Ovary (tissue), 10 donors: ENCODE measurements around the gene SLC25A25. TPM values are rescaled to one million over a fixed set of nuclear protein-coding genes. Genes with fewer than 3 reads are reported as not detected.
A peak's percentile ranks its signal among the peaks of the same experiment; 100 is the strongest.
"Not testable (repeated sequence)": the region's sequence is repeated elsewhere in the genome, so short reads cannot be mapped to it uniquely, and the experiment has no call there.

Experiments used
- DNase-seq, 5 donors: peaks; one replicate each; pipeline ENCODE4 v3.0.0-alpha.2; 2019 to 2020
- H3K27ac ChIP-seq, 2 donors: fragments of 200-600 bp; one replicate each; pipeline versions ENCODE4 v1.5.1 to v1.8.0; 2019 to 2022
- H3K27me3 ChIP-seq: fragments of 200-600 bp; one replicate; pipeline ENCODE4 v1.8.0; 2022
- H3K36me3 ChIP-seq: fragments of 200-600 bp; sonication (generic); one replicate; pipeline ENCODE4 v1.5.1; 2019
- H3K4me1 ChIP-seq: one replicate; pipeline ENCODE4 v1.8.1; 2013; ENCODE audit warnings: mild to moderate bottlenecking, moderate library complexity; ENCODE audit not compliant: insufficient read depth
- H3K4me3 ChIP-seq: fragments of 200-600 bp; sonication (generic); one replicate; pipeline ENCODE4 v1.5.1; 2017
- H3K9me3 ChIP-seq, 2 donors: fragments of 200-600 bp in 1 of 2; sonication (generic) in 1 of 2; one replicate each; pipeline versions ENCODE4 v1.5.1 to v1.8.1; 2013 to 2019; ENCODE audit warnings: mild to moderate bottlenecking in 1 of 2, moderate library complexity in 1 of 2
- CTCF ChIP-seq, 3 donors: fragments of 450-650 bp in 2 of 3; fragments of 200-600 bp in 1 of 3; IDR thresholded peaks; one replicate each; pipeline versions ENCODE4 v1.5.1 to v1.8.0; 2016 to 2022; ENCODE audit warnings: antibody characterized with exemption in 3 of 3, mild to moderate bottlenecking in 1 of 3
- EP300 ChIP-seq: sonication (generic); formaldehyde crosslinking; IDR thresholded peaks from one replicate; pipeline ENCODE4 v1.6.1; 2017; ENCODE audit warnings: antibody characterized with exemption
- POLR2A ChIP-seq: fragments of 450-650 bp; IDR thresholded peaks from one replicate; pipeline ENCODE4 v1.6.1; 2017; ENCODE audit warnings: antibody characterized with exemption, mild to moderate bottlenecking, moderate library complexity
- WGBS, 3 donors: extraction: QIAGEN DNeasy Blood & Tissue Kit in 1 of 3; methylation state at CpG; one replicate each; pipeline versions ENCODE4 v1.1.5 to v1.1.7; 2013 to 2017; 5-methylcytosine and 5-hydroxymethylcytosine counted together
- intact Hi-C, 4 donors: fragments of 100-400 bp; cut with DNase I; formaldehyde crosslinking; loops; one replicate each; pipeline versions ENCODE4 v1.11.0 to v1.15.1; 2022 to 2023
- long read RNA-seq, 3 donors: library from polyadenylated mRNA in 2 of 3; unstranded in 2 of 3; transcript quantifications; one replicate each; pipeline ENCODE4 v2.0.0 and lab custom pipeline, GENCODE V29; 2021 to 2026
- polyA plus RNA-seq, 2 donors: library from polyadenylated mRNA; stranded (reverse); fragments of 200-250 nt in 1 of 2; fragments of 350-450 nt in 1 of 2; fragmentation: Illumina TruSeq in 1 of 2; extraction: RNeasy Lipid Tissue Mini Kit (QIAGEN cat#74804) in 1 of 2; gene quantifications; one replicate each; pipeline ENCODE4 v1.2.3, GENCODE V29; 2013 to 2014
- total RNA-seq, 7 donors: library from RNA; depleted of rRNA in 2 of 7; stranded (reverse); fragments of >200 nt in 2 of 7; fragmentation: NEBNext Ultra II Directional in 3 of 7; extraction: Animal tissue kit (Norgen Biotek cat#: 25700) in 3 of 7; gene quantifications; one replicate each; pipeline versions ENCODE4 v1.1.0 to v1.2.4, GENCODE V29; 2016 to 2023
- donor health status: DM: no; HTN: no; CAD: no; lungs with moderate emphysema.
- donor health status: DM: no; HTN: no; CAD: no.
- donor health status: Bipolar disorder and iron deficiency.
- donor health status: DM: yes; HTN: yes; CAD: no.
- donor health status: DM: no; HTN: no; CAD: no.
- donor health status: DM: yes; HTN: yes; CAD: no.

SLC25A25 gene
- total RNA-seq (10 to 100 TPM; 24.1 to 90.1 (median 40.0) TPM), polyA plus RNA-seq (10 to 100 TPM; 23.4 to 28.6 TPM)
- long read RNA-seq, donor 1, transcript SLC25A25-203 (10 exons, 3,431 nt), result major isoform, 27 of 81 reads
- long read RNA-seq, donor 1, transcript SLC25A25-201 (10 exons, 3,474 nt), result minor isoform, 8 of 81 reads
- long read RNA-seq, donor 1, partial matches to known transcripts, result 46 of 81 reads
- long read RNA-seq, donor 1, other reads (novel, unspliced or antisense), result 0 of 81 reads
- long read RNA-seq, donor 2, transcript SLC25A25-203 (10 exons, 3,431 nt), result major isoform, 6 of 6 reads
- long read RNA-seq, donor 2, partial matches to known transcripts, result 0 of 6 reads
- long read RNA-seq, donor 2, other reads (novel, unspliced or antisense), result 0 of 6 reads
- long read RNA-seq, donor 3, transcript SLC25A25-203 (10 exons, 3,431 nt), result major isoform, 65 of 101 reads
- long read RNA-seq, donor 3, transcript SLC25A25-201 (10 exons, 3,474 nt), result minor isoform, 9 of 101 reads
- long read RNA-seq, donor 3, transcript SLC25A25-205 (10 exons, 3,678 nt), result minor isoform, 5 of 101 reads
- long read RNA-seq, donor 3, partial matches to known transcripts, result 12 of 101 reads
- long read RNA-seq, donor 3, other reads (novel, unspliced or antisense), result 10 of 101 reads

GRCh38 chr9:128067645-128068385 is at the start of gene SLC25A25:
Gene SLC25A25 (plus strand): TSS chr9:128068232. CDS start chr9:128068320, 88 bp downstream.
- peak; percentile 29 for TF ChIP-seq EP300
- peak in 1 of 3 donors; percentile 22 for TF ChIP-seq CTCF (IDR thresholded peaks at IDR 0.05)
- peak; percentile 87 for TF ChIP-seq POLR2A
- 0 to 1% (median 0%) methylated on average over 33 to 67 of the region's 67 CpGs for WGBS, 3 donors
- Histone ChIP-seq H3K36me3 (no peaks in the 10 kb centered on the region), H3K27me3 (no peaks in the 10 kb centered on the region), H3K4me3 (peak within 1 kb of the TSS; percentile 88), H3K27ac (peak within 1 kb of the TSS; percentile 91 to 96), H3K4me1 (peaks cover 17% of the 10 kb centered on the region), H3K9me3 (no peaks in the 10 kb centered on the region)
- intact Hi-C loops, result no loop called here
- DNase-seq, result peak; percentile 100

GRCh38 chr9:128020692-128021091 is 47.3 kb upstream of the SLC25A25 start:
- intact Hi-C loops, result no loop called here
- H3K9me3 ChIP-seq, result no peaks in the 10 kb centered on the region
- no peak for TF ChIP-seq EP300
- TF ChIP-seq CTCF (IDR thresholded peaks at IDR 0.05), result no peak
- no peak for TF ChIP-seq POLR2A
- 87 to 92% (median 90%) methylated on average over 4 of the region's 4 CpGs for WGBS, 3 donors
- H3K27me3 ChIP-seq, result no peaks in the 10 kb centered on the region
- H3K4me1 ChIP-seq, result no peaks in the 10 kb centered on the region
- no peaks in the 10 kb centered on the region for H3K36me3 ChIP-seq
- H3K27ac ChIP-seq, result no peak overlapping the region
- DNase-seq, result no peak
- no peak overlapping the region for H3K4me3 ChIP-seq

- Histone ChIP-seq H3K4me3 (no peak overlapping the region), H3K4me1 (no peaks in the 10 kb centered on the region), H3K9me3 (no peaks in the 10 kb centered on the region), H3K27ac (no peak overlapping the region), H3K36me3 (no peaks in the 10 kb centered on the region), H3K27me3 (no peaks in the 10 kb centered on the region)
- WGBS, 3 donors, result 0 to 46% (median 42%) methylated on average over 1 of the region's 1 CpG
- TF ChIP-seq CTCF (IDR thresholded peaks at IDR 0.05), result no peak
- no peak for TF ChIP-seq EP300
- TF ChIP-seq POLR2A, result no peak
- no peak for DNase-seq
- intact Hi-C loops, result no loop called here
These were observed 46.9 kb upstream of the SLC25A25 start for GRCh38 chr9:128021098-128021497.

GRCh38 chr9:128022886-128023285 is 45.1 kb upstream of the SLC25A25 start:
- DNase-seq, result no peak
- H3K27me3 ChIP-seq, result no peaks in the 10 kb centered on the region
- intact Hi-C loops, result no loop called here
- no peaks in the 10 kb centered on the region for H3K4me1 ChIP-seq
- H3K9me3 ChIP-seq, result no peaks in the 10 kb centered on the region
- no peak overlapping the region for H3K27ac ChIP-seq
- no peak overlapping the region for H3K4me3 ChIP-seq
- TF ChIP-seq POLR2A (no peak), EP300 (no peak), CTCF (IDR thresholded peaks at IDR 0.05) (no peak)
- 38 to 48% (median 46%) methylated on average over 2 of the region's 2 CpGs for WGBS, 3 donors
- no peaks in the 10 kb centered on the region for H3K36me3 ChIP-seq

GRCh38 chr9:128023671-128024070 is 44.4 kb upstream of the SLC25A25 start:
- H3K27me3 ChIP-seq, DNase-seq, intact Hi-C loops, H3K4me3 ChIP-seq, H3K4me1 ChIP-seq, H3K9me3 ChIP-seq, H3K36me3 ChIP-seq, H3K27ac ChIP-seq: not testable (repeated sequence)
- 87 to 92% (median 88%) methylated on average over 12 of the region's 12 CpGs for WGBS, 3 donors
